Mesenchymal stem cell (in vitro differentiated cells and primary cell): ENCODE measurements around the gene TUFM.
"Not testable (repeated sequence)": the region's sequence is repeated elsewhere in the genome, so short reads cannot be mapped to it uniquely, and the experiment has no call there.

Experiments used
- DNase-seq: peaks from one replicate; pipeline ENCODE4 v3.0.0-alpha.2; 2013
- H2AFZ ChIP-seq: one replicate; pipeline ENCODE4 v1.6.1; 2013; ENCODE audit warnings: low read depth, mild to moderate bottlenecking, control low read depth, inconsistent platforms, low read length, moderate library complexity
- H2AK5ac ChIP-seq: 2 replicates; pipeline ENCODE4 v1.6.1; 2013; ENCODE audit warnings: low read length, moderate library complexity, mild to moderate bottlenecking, inconsistent platforms; ENCODE audit not compliant: severe bottlenecking
- H2BK120ac ChIP-seq: one replicate; pipeline ENCODE4 v1.6.1; 2013; ENCODE audit warnings: low read depth, mild to moderate bottlenecking, inconsistent platforms, low read length, moderate library complexity
- H2BK12ac ChIP-seq, 2 experiments: one replicate each; pipeline ENCODE4 v1.6.1; 2013; ENCODE audit warnings: inconsistent platforms in 2 of 2, low read length in 2 of 2, mild to moderate bottlenecking in 2 of 2, moderate library complexity in 2 of 2, control low read depth in 1 of 2
- H2BK15ac ChIP-seq: one replicate; pipeline ENCODE4 v1.6.1; 2013; ENCODE audit warnings: mild to moderate bottlenecking, low read depth, inconsistent platforms; ENCODE audit not compliant: poor library complexity, severe bottlenecking
- H2BK5ac ChIP-seq: 2 replicates; pipeline ENCODE4 v1.6.1; 2013; ENCODE audit warnings: low read depth, mild to moderate bottlenecking, low read length, control low read depth, inconsistent platforms; ENCODE audit not compliant: poor library complexity, severe bottlenecking
- H3K14ac ChIP-seq, 2 experiments: one replicate each; pipeline ENCODE4 v1.6.1; 2013; ENCODE audit warnings: inconsistent platforms in 2 of 2, low read length in 2 of 2, control low read depth in 1 of 2, mild to moderate bottlenecking in 1 of 2, moderate library complexity in 1 of 2
- H3K18ac ChIP-seq, 2 experiments: one replicate each; pipeline ENCODE4 v1.6.1; 2013; ENCODE audit warnings: inconsistent platforms in 2 of 2, low read length in 2 of 2, control low read depth in 1 of 2, low read depth in 1 of 2, mild to moderate bottlenecking in 1 of 2
- H3K23ac ChIP-seq, 2 experiments: one replicate each; pipeline ENCODE4 v1.6.1; 2013; ENCODE audit warnings: inconsistent platforms in 2 of 2, low read length in 2 of 2, mild to moderate bottlenecking in 2 of 2, moderate library complexity in 2 of 2, control low read depth in 1 of 2
- H3K27ac ChIP-seq: 2 replicates; pipeline ENCODE4 v1.5.1; 2013; ENCODE audit warnings: mild to moderate bottlenecking, moderate library complexity, low read length, control low read depth, inconsistent platforms; ENCODE audit not compliant: poor library complexity, severe bottlenecking
- H3K27me3 ChIP-seq, 2 experiments: 2 replicates each; pipeline versions ENCODE4 v1.6.1 to v1.7.0; 2013; ENCODE audit warnings: low read length in 2 of 2, mild to moderate bottlenecking in 2 of 2, moderate library complexity in 2 of 2, control low read depth in 1 of 2, inconsistent platforms in 1 of 2; ENCODE audit not compliant: control insufficient read depth in 1 of 2, insufficient read depth in 1 of 2
- H3K36me3 ChIP-seq, 2 experiments: 2 replicates each; pipeline versions ENCODE4 v1.6.1 to v1.7.0; 2013; ENCODE audit warnings: low read length in 2 of 2, control low read depth in 1 of 2, inconsistent platforms in 1 of 2, low read depth in 1 of 2, mild to moderate bottlenecking in 1 of 2; ENCODE audit not compliant: insufficient read depth in 2 of 2, control insufficient read depth in 1 of 2
- H3K4ac ChIP-seq, 2 experiments: one replicate each; pipeline ENCODE4 v1.6.1; 2013; ENCODE audit warnings: inconsistent platforms in 2 of 2, low read length in 2 of 2, mild to moderate bottlenecking in 2 of 2, moderate library complexity in 2 of 2, control low read depth in 1 of 2, low read depth in 1 of 2
- H3K4me1 ChIP-seq: 2 replicates; pipeline ENCODE4 v1.6.1; 2013; ENCODE audit warnings: low read depth, low read length, control low read depth; ENCODE audit not compliant: control insufficient read depth, insufficient read depth
- H3K4me2 ChIP-seq: 2 replicates; pipeline ENCODE4 v1.6.1; 2013; ENCODE audit warnings: low read length, mild to moderate bottlenecking, inconsistent platforms; ENCODE audit not compliant: poor library complexity, severe bottlenecking
- H3K4me3 ChIP-seq, 2 experiments: 2 replicates each; pipeline versions ENCODE4 v1.5.1 to v1.7.0; 2013; ENCODE audit warnings: low read length in 2 of 2, mild to moderate bottlenecking in 2 of 2, control low read depth in 1 of 2, low read depth in 1 of 2; ENCODE audit not compliant: insufficient read depth in 1 of 2
- H3K79me1 ChIP-seq: replicated peaks from 2 replicates; pipeline ENCODE4 v1.6.1; 2013; ENCODE audit warnings: mild to moderate bottlenecking, control low read depth, low read length, inconsistent platforms; ENCODE audit not compliant: poor library complexity, severe bottlenecking
- H3K9ac ChIP-seq: 2 replicates; pipeline ENCODE4 v1.7.0; 2013; ENCODE audit warnings: mild to moderate bottlenecking, low read length, moderate library complexity
- H3K9me3 ChIP-seq: 2 replicates; pipeline ENCODE4 v1.7.0; 2013; ENCODE audit warnings: mild to moderate bottlenecking, low read length; ENCODE audit not compliant: control insufficient read depth
- H4K8ac ChIP-seq: one replicate; pipeline ENCODE4 v1.6.1; 2013; ENCODE audit warnings: inconsistent platforms, mild to moderate bottlenecking, low read length, moderate library complexity
- H4K91ac ChIP-seq: one replicate; pipeline ENCODE4 v1.6.1; 2013; ENCODE audit warnings: mild to moderate bottlenecking, low read length, inconsistent platforms
- WGBS: methylation state at CpG from one replicate; pipeline ENCODE4 v1.1.7; 2013; ENCODE audit warnings: mixed read lengths; 5-methylcytosine and 5-hydroxymethylcytosine counted together

TUFM gene

DNA sequence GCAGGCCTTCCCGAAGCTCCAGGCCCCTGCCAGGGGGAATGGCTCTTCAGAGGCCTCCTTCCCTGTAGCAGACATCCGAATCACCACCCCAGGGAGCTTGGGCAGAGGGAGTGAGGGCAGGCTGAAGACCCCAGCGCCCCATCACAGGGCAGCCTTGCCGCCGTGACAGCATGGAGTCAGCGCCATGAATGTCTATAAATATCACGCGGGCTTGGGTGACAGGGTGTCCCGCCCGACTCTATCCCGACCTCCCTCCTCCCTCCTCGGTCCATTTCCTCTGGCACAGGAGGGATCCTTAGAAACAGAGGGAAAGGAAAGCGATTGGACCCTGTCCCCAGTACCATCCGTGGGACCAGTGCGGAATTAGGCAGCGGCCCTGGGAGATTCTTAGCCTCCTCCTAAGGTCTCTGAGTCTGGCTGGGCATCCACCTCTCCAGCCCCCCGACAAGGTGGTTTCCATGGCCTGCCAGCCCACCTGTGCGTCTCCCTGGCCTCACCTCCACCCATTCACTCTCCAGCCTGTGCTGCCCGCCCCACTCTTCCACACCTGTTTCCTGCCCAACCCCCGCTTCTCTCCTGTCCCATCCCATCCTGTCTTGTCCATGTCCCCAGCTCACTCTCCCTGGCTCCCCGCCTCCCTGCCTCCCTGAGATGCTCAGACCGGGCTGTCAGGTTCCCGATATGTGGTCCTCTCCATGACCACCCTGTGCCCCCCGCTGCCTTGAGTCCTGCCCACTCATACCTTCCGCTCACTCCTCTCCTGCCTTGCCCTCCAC is 37.3 kb upstream of the TUFM start:
- H3K14ac ChIP-seq = no peak overlapping the region
- WGBS = 82% methylated on average over 25 of the region's 25 CpGs
- peaks cover 21% of the 10 kb centered on the region for H3K4me1 ChIP-seq
- no peak overlapping the region for H4K91ac ChIP-seq
- DNase-seq = no peak
- no peak overlapping the region for H3K4me3 ChIP-seq
- H3K27me3 ChIP-seq = peaks cover 4 to 34% of the 10 kb centered on the region in 2 experiments
- H2BK5ac ChIP-seq = no peak overlapping the region
- peaks cover 0 to 9% of the 10 kb centered on the region in 2 experiments for H3K36me3 ChIP-seq
- H2BK120ac ChIP-seq = no peak overlapping the region
- no peak overlapping the region for H2AK5ac ChIP-seq
- no peaks in the 10 kb centered on the region for H3K9me3 ChIP-seq
- H4K8ac ChIP-seq = no peak overlapping the region
- H3K23ac ChIP-seq = no peak overlapping the region
- H3K9ac ChIP-seq = no peak overlapping the region
- H2BK15ac ChIP-seq = no peak overlapping the region
- H3K27ac ChIP-seq = no peak overlapping the region
- H2BK12ac ChIP-seq = no peak overlapping the region
- H3K79me1 ChIP-seq = peaks cover 8% of the 10 kb centered on the region
- H2AFZ ChIP-seq = no peak overlapping the region
- H3K4me2 ChIP-seq = no peak overlapping the region
- no peak overlapping the region for H3K4ac ChIP-seq
- no peak overlapping the region for H3K18ac ChIP-seq

DNA sequence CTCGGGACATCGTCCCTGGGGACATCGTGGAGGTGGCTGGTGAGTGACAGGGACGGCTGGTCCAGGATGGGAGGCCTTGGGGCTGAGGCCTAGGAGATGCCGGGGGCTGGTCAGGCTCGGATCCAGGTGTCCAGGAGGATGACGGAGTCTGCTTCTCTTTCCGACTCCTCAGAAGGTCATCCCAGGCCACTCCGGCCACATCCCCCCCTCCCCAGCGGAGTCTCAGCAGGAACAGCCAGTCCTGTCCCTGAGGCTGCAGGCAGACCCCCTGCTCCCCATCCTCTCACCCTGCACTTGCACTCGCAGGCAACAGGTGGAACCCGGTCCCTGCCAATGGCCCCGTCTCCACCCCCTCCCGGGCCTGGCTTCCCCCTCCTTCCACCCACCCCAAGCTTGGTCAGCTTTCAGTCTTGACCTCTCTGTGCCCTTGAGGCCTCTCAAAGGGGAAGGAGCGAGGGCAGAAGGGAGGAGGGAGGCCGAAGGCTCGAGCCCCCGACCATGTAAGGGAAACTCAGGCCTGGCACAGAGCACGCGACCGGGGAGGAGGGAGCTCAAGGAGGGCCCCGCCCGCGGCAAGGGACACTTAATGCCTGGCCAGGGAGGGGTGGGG is 36.5 kb upstream of the TUFM start:
- peaks cover 4 to 34% of the 10 kb centered on the region in 2 experiments for H3K27me3 ChIP-seq
- WGBS = 69% methylated on average over 24 of the region's 24 CpGs
- no peak for DNase-seq
- H3K9ac ChIP-seq = no peak overlapping the region
- peaks cover 0 to 8% of the 10 kb centered on the region in 2 experiments for H3K36me3 ChIP-seq
- peaks cover 14% of the 10 kb centered on the region for H3K79me1 ChIP-seq
- H2BK12ac ChIP-seq = no peak overlapping the region
- peaks cover 21% of the 10 kb centered on the region for H3K4me1 ChIP-seq
- H2AK5ac ChIP-seq = no peak overlapping the region
- H3K4ac ChIP-seq = no peak overlapping the region
- H3K18ac ChIP-seq = no peak overlapping the region
- H3K27ac ChIP-seq = no peak overlapping the region
- H3K9me3 ChIP-seq = no peaks in the 10 kb centered on the region
- H3K4me3 ChIP-seq = no peak overlapping the region
- H2BK5ac ChIP-seq = no peak overlapping the region
- no peak overlapping the region for H3K14ac ChIP-seq
- no peak overlapping the region for H3K23ac ChIP-seq
- H2BK15ac ChIP-seq = no peak overlapping the region
- H4K8ac ChIP-seq = no peak overlapping the region
- H3K4me2 ChIP-seq = no peak overlapping the region
- H2BK120ac ChIP-seq = no peak overlapping the region
- no peak overlapping the region for H4K91ac ChIP-seq
- H2AFZ ChIP-seq = no peak overlapping the region

DNA sequence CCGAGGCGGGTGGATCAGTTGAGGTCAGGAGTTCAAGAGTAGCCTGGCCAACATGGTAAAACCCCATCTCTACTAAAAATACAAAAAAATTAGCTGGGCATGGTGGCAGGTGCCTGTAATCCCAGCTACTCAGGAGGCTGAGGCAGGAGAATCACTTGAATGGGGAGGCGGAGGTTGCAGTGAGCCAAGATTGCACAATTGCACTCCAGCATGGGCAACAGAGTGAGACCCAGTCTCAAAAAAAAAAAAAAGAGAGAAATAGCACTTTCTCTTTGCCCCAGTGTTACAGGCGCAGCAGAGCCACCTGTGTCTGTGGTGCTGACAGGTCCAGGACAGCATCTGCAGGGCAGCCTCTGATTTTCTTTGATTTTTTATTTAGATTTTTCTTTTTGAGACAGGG is 35.4 kb upstream of the TUFM start:
- H2BK15ac ChIP-seq, H3K4ac ChIP-seq, H3K4me3 ChIP-seq, H2BK12ac ChIP-seq, H3K14ac ChIP-seq, H2AK5ac ChIP-seq, H3K23ac ChIP-seq, H3K18ac ChIP-seq, H4K91ac ChIP-seq, H3K9ac ChIP-seq, H2AFZ ChIP-seq, H3K4me2 ChIP-seq, H2BK5ac ChIP-seq, H3K9me3 ChIP-seq, H2BK120ac ChIP-seq, H3K27ac ChIP-seq, DNase-seq, H4K8ac ChIP-seq: not testable (repeated sequence)
- H3K4me1 ChIP-seq = peaks cover 18% of the 10 kb centered on the region
- peaks cover 18% of the 10 kb centered on the region for H3K79me1 ChIP-seq
- peaks cover 4 to 34% of the 10 kb centered on the region in 2 experiments for H3K27me3 ChIP-seq
- H3K36me3 ChIP-seq = peaks cover 0 to 12% of the 10 kb centered on the region in 2 experiments
- WGBS = 95% methylated on average over 2 of the region's 4 CpGs

DNA sequence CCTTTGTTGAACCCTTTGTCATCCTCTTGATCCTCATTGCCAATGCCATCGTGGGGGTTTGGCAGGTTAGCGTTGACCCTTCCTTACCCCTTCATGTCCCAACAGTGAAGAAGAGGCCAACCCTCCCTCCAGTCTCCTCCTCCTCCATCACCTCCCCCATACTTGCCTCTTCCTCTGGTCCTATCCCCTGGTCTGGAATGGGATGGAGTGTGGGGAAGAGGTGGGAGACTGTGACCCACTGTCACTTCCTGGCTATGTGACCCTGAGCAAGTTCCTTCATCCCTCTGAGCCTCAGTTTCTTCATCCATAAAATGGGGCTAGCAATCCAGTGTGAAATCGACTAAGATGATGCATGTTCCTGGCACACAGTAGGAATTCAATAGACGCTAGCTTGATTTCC is 34.8 kb upstream of the TUFM start:
- no peak for DNase-seq
- Histone ChIP-seq H2AFZ (no peak overlapping the region), H3K27me3 (peaks cover 4 to 34% of the 10 kb centered on the region in 2 experiments), H3K14ac (no peak overlapping the region), H3K23ac (no peak overlapping the region), H2BK5ac (no peak overlapping the region), H3K27ac (no peak overlapping the region), H2BK12ac (no peak overlapping the region), H2BK120ac (no peak overlapping the region), H4K8ac (no peak overlapping the region), H3K36me3 (peaks cover 0 to 18% of the 10 kb centered on the region in 2 experiments), H3K4me2 (no peak overlapping the region), H3K9me3 (no peaks in the 10 kb centered on the region), H2AK5ac (no peak overlapping the region), H3K79me1 (peaks cover 18% of the 10 kb centered on the region), H3K18ac (no peak overlapping the region), H2BK15ac (no peak overlapping the region), H3K4ac (no peak overlapping the region), H3K9ac (no peak overlapping the region), H3K4me3 (no peak overlapping the region), H3K4me1 (peaks cover 24% of the 10 kb centered on the region), H4K91ac (no peak overlapping the region)
- WGBS = 87% methylated on average over 4 of the region's 4 CpGs
